Mucosa of rectum (tissue), 2 donors: ENCODE data around the gene STK39.
"Not testable (repeated sequence)": the region's sequence is repeated elsewhere in the genome, so short reads cannot be mapped to it uniquely, and the experiment has no call there.

Experiments
- H3K27ac ChIP-seq, 2 donors: one replicate each; pipeline ENCODE4 v1.7.0; 2013; ENCODE audit warnings: inconsistent platforms in 2 of 2, low read depth in 2 of 2, low read length in 2 of 2
- H3K27me3 ChIP-seq, 2 donors: one replicate each; pipeline ENCODE4 v1.7.0; 2013; ENCODE audit warnings: low read length in 2 of 2; ENCODE audit not compliant: control insufficient read depth in 2 of 2, insufficient read depth in 2 of 2
- H3K36me3 ChIP-seq, 2 donors: one replicate each; pipeline ENCODE4 v1.7.0; 2013; ENCODE audit warnings: low read length in 2 of 2; ENCODE audit not compliant: control insufficient read depth in 2 of 2, insufficient read depth in 2 of 2
- H3K4me1 ChIP-seq, 2 donors: one replicate each; pipeline ENCODE4 v1.7.0; 2013; ENCODE audit warnings: low read length in 2 of 2, mild to moderate bottlenecking in 1 of 2; ENCODE audit not compliant: control insufficient read depth in 2 of 2, insufficient read depth in 2 of 2
- H3K4me3 ChIP-seq, 2 donors: one replicate each; pipeline ENCODE4 v1.7.0; 2013; ENCODE audit warnings: low read length in 2 of 2
- H3K9ac ChIP-seq, 2 donors: one replicate each; pipeline ENCODE4 v1.7.0; 2013; ENCODE audit warnings: low read length in 2 of 2, low read depth in 1 of 2, mild to moderate bottlenecking in 1 of 2
- H3K9me3 ChIP-seq, 2 donors: one replicate each; pipeline ENCODE4 v1.7.0; 2013; ENCODE audit warnings: low read length in 2 of 2; ENCODE audit not compliant: control insufficient read depth in 2 of 2
- donor health status: healthy.
- donor health status: Normal muscosa, but diverticular disease.

The STK39 gene

DNA sequence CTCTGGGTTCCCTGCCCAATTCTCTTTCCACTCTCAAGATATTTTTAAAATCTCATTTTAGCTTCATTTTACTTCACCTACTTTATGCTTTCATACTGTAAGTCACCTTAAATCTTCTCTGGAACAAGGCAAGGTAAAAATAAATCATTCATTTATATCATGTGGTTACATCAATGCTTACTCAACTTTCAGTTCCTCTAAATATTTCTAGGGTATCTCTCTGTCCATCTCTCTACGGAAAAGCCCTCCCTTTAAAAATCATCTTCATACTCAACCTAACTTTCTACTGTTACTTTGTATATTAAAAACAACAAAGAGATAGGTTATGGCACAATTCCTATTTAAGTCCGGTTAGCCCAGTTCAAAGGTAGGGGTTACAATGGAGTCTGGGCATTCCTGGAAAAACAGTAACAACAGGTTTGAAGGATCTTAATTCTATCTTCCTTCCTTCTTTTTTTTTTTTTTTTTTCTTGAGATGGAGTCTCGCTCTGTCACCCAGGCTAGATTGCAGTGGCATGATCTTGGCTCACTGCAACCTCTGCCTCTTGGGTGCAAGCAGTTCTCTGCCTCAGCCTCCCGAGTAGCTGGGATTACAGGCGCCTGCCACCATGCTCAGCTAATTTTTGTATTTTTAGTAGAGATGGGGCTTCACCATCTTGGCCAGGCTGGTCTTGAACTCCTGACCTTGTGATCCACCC lies 205.1 kb downstream of the STK39 start:
- not testable (repeated sequence) for H3K27ac ChIP-seq, H3K36me3 ChIP-seq, H3K4me1 ChIP-seq, H3K4me3 ChIP-seq, H3K27me3 ChIP-seq, H3K9me3 ChIP-seq, H3K9ac ChIP-seq

DNA sequence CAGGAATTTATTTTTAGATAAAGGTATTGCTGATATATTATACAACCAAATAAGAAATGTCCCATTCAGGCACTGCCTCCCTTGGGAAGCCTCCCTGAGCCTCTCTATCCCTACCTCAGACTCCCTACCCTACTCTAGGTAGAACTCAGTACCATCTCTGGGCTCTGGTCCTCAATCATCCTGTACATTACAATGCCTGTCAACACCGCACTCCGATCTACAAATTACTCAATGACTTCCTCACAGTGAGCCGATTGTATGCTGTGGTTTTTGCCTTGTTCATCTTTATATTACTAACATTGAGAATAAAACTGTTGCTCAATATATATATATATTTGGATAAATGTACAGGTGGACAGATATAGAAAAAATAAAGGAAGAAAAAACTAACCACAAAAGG lies 207.5 kb downstream of the STK39 start:
- no peaks in the 10 kb centered on the region for H3K27me3 ChIP-seq
- H3K36me3 ChIP-seq = peaks cover 0 to 3% of the 10 kb centered on the region in 2 donors
- no peaks in the 10 kb centered on the region for H3K4me1 ChIP-seq
- H3K27ac ChIP-seq = no peak overlapping the region
- no peak overlapping the region for H3K9ac ChIP-seq
- no peaks in the 10 kb centered on the region for H3K9me3 ChIP-seq
- no peak overlapping the region for H3K4me3 ChIP-seq

DNA sequence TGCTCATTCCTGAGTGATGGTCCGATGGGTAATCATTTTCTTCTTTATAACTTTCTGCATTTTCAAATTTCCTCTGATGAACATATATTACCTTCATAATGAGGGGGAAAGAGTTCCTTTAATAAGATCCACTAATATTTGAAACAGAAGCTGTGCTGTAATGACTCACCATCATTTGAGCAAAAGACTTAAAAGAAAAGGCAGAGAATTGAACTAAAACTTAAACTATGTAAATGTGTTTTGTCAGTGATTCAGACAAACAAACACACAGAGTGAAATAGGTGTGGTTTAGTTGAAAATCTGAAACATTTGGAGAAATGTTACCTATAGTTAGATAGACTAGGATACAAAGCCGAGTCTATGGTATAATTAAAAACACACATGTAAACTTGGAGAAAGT lies 209.6 kb downstream of the STK39 start:
- H3K4me3 ChIP-seq = no peak overlapping the region
- H3K9me3 ChIP-seq = no peaks in the 10 kb centered on the region
- no peak overlapping the region for H3K27ac ChIP-seq
- H3K27me3 ChIP-seq = no peaks in the 10 kb centered on the region
- no peaks in the 10 kb centered on the region for H3K4me1 ChIP-seq
- H3K9ac ChIP-seq = no peak overlapping the region
- peaks cover 3 to 7% of the 10 kb centered on the region in 2 donors for H3K36me3 ChIP-seq

DNA sequence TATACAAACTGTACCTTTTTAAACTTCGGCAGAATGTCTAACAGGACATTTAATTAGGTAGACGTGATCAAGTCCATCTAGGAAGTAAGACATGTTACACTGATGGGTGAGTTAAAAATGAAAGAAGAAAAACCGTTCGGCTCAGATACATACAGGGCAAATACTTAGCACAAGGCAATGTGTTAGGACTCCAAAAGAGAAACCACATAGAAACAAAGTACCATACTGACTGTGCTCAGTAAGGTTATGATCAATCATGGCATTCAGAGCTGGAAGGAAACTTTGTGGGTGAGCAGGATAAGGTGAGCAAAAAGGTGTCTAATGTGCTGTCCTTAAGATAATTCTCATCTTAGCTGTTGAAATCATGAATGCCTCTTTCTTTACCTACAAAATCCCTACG lies 211.9 kb downstream of the STK39 start:
- peaks cover 3 to 7% of the 10 kb centered on the region in 2 donors for H3K36me3 ChIP-seq
- no peak overlapping the region for H3K9ac ChIP-seq
- H3K27me3 ChIP-seq = no peaks in the 10 kb centered on the region
- no peak overlapping the region for H3K4me3 ChIP-seq
- no peak overlapping the region for H3K27ac ChIP-seq
- no peaks in the 10 kb centered on the region for H3K4me1 ChIP-seq
- no peaks in the 10 kb centered on the region for H3K9me3 ChIP-seq

DNA sequence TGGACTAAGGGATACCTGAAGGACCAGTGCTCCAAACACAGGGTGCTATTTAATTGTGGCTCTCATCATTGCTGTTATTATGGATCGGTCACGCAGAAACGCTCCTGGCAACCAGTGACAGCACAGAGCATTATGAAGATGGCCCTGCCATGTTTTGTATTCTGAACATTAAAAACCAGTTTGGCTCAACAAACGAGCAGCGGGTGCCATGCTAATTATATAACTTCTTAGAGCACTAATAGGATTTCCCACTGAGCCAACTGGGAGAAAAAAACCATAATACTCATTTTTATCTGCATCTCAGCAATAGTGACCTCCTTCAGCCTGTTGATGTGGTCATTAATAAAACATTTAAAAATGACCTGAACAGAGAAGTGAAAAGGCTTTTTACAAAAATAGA lies 212.8 kb downstream of the STK39 start:
- H3K4me1 ChIP-seq = no peaks in the 10 kb centered on the region
- H3K9me3 ChIP-seq = no peaks in the 10 kb centered on the region
- no peak overlapping the region for H3K27ac ChIP-seq
- H3K36me3 ChIP-seq = peaks cover 3 to 7% of the 10 kb centered on the region in 2 donors
- no peak overlapping the region for H3K4me3 ChIP-seq
- no peaks in the 10 kb centered on the region for H3K27me3 ChIP-seq
- no peak overlapping the region for H3K9ac ChIP-seq

DNA sequence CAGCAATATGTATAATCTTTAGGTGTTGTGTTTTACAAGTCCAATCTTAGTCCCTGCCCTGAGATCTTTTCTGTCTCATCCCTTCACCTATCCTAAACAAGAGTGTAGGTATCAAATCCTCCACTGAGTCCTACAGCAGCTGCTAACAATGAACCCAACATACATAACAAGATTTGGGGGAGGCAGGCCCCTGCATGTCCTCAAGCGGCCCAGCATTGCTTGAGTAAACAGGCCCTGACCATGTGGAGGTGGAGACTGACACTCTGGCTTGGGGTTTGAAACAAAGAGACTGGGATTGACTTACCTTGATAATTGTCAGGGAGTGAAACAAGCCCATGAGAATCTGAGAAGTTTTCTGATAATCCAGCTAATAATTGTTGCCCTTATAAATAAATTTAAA lies 213.4 kb downstream of the STK39 start:
- no peak overlapping the region for H3K9ac ChIP-seq
- no peaks in the 10 kb centered on the region for H3K27me3 ChIP-seq
- peaks cover 3 to 7% of the 10 kb centered on the region in 2 donors for H3K36me3 ChIP-seq
- no peaks in the 10 kb centered on the region for H3K9me3 ChIP-seq
- H3K4me3 ChIP-seq = no peak overlapping the region
- no peaks in the 10 kb centered on the region for H3K4me1 ChIP-seq
- no peak overlapping the region for H3K27ac ChIP-seq

DNA sequence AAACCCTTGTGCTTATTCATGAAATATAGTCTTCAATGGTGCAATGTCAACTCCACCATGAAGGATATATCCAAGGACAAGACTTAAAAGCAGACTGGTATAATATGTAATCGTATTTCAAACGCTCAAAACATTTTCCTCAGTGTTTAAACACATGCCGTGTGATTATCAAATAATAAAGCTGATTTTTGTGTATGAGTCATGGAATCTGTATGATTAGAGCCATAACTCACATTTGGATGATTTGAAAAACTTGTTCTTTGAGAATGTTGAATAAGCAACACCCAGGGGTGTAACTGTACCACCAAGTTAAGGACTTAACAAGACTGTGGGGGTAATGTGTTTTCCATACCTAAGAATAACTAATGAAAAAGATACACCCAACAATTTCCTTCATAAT lies 215.3 kb downstream of the STK39 start:
- Histone ChIP-seq H3K27me3 (no peaks in the 10 kb centered on the region), H3K9ac (no peak overlapping the region), H3K9me3 (no peaks in the 10 kb centered on the region), H3K27ac (no peak overlapping the region), H3K4me1 (peaks cover 0 to 3% of the 10 kb centered on the region in 2 donors), H3K36me3 (peaks cover 3 to 11% of the 10 kb centered on the region in 2 donors), H3K4me3 (no peak overlapping the region)

DNA sequence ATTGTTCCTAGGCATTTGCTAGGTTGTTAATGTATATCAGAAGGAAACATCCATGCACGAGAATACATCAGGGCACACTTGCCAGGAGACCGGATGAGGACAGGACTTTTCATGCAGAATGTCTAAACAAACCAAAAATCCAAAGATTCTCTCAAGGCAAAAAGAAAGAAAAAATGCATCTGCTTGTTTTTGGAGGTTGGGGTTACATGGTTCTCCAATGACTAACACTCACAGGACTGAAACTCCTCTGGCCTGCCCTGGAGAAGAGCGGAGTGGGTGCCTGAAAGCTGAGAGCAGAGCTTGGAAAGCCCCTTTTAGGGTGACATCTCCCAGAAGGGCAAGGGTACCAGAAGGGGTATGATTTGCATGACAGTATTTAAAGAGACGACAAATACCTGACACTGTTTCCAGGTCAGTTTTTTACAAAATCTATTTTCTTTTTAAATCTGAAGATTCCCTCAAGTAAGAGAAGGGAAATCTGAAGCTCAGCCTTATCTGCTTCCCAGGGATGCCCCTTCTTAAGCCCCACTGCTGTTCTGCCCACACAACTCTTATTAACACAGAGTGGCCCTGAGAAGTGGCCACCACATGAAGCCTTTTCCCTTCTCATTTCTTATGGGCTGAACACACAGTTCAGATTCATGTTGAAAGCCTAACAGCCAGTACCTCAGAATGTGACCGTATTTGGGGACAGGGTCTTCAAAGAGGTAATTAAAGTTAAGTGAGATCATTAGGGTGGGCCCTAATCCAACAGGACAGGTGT lies 216.4 kb downstream of the STK39 start:
- H3K4me1 ChIP-seq = peaks cover 0 to 3% of the 10 kb centered on the region in 2 donors
- no peak overlapping the region for H3K27ac ChIP-seq
- H3K9me3 ChIP-seq = no peaks in the 10 kb centered on the region
- no peak overlapping the region for H3K4me3 ChIP-seq
- no peak overlapping the region for H3K9ac ChIP-seq
- peaks cover 3 to 13% of the 10 kb centered on the region in 2 donors for H3K36me3 ChIP-seq
- no peaks in the 10 kb centered on the region for H3K27me3 ChIP-seq

DNA sequence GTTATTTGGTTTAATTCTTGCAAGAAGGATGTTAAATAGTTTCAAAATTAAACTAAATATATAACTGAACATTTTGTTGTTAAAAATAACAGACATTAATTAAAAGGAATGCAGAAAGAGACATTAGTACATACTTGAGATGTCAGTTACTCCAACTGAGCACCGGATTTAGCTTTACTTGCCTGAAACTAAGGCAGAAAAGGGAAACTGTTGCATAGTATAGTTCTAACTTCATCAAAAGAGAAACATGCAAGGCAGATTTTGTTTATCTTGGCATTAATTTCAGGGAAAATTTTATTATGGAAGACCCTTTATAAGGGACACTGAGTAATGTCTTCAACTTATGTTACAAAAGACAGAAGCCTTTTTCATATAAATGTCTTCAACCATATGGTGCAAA lies 218.3 kb downstream of the STK39 start:
- Histone ChIP-seq H3K27me3 (no peaks in the 10 kb centered on the region), H3K4me1 (peaks cover 0 to 3% of the 10 kb centered on the region in 2 donors), H3K4me3 (no peak overlapping the region), H3K36me3 (peaks cover 0 to 6% of the 10 kb centered on the region in 2 donors), H3K27ac (no peak overlapping the region), H3K9ac (no peak overlapping the region), H3K9me3 (no peaks in the 10 kb centered on the region)

DNA sequence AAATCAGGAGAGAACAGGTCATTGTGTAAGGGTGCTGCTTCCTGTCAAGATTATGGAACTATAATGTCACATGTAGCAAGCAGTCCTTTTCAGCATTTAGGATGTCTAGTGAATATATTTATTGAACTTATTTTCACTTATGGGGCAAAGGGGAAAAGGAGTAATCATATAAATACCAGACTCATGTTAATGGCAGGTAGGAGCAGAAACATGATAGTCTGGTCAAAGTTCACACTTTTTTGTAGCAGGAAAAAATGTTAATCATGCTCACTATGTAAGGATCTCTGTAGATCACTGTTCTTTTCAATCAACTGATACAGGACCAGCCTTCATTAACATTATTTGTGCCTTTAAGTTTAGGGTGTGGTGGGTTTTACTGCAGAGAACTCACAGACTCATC lies 219.0 kb downstream of the STK39 start:
- no peaks in the 10 kb centered on the region for H3K27me3 ChIP-seq
- H3K9ac ChIP-seq = no peak overlapping the region
- H3K9me3 ChIP-seq = no peaks in the 10 kb centered on the region
- peaks cover 0 to 6% of the 10 kb centered on the region in 2 donors for H3K36me3 ChIP-seq
- no peak overlapping the region for H3K27ac ChIP-seq
- H3K4me3 ChIP-seq = no peak overlapping the region
- peaks cover 0 to 3% of the 10 kb centered on the region in 2 donors for H3K4me1 ChIP-seq
